ENCODE results near the gene POC5. TPM values are rescaled to one million over a fixed set of nuclear protein-coding genes. Genes with fewer than 3 reads are reported as not detected.

POC5 gene
- total and polyA plus RNA-seq, 2 of the 4 experiments (the other 2 are of a cell fraction) = 6.6 to 12.9 TPM

DNA sequence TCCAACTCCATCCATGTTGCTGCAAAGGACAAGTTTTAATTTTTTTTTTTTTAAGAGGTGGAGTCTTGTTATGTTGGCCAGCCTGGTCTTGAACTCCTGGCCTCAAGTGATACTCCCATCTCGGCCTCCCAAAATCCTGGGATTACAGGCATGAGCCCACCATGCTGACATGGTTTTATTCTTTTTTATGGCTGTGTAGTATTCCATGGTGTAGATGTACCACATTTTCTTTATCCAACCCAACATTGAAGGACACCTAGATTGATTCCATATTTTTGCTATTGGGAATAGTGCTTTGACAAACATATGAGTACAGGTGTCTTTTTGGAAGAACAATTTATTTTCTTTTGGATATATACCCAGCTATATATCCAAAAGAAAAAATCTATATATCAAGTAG, 6.1 kb upstream of the POC5 start:
- Histone ChIP-seq H2BK15ac (ENCODE audit: low read depth, low read length) (no peak overlapping the region), H3K27me3 (ENCODE audit: control insufficient read depth, insufficient read depth, low read length) (no peaks in the 10 kb centered on the region), H3K4me1 (ENCODE audit: control insufficient read depth, insufficient read depth, low read length) (no peaks in the 10 kb centered on the region), H4K8ac (ENCODE audit: low read depth in 2 of 2, low read length in 2 of 2) (no peak overlapping the region), H3K9me1 (ENCODE audit: insufficient read depth, low read length) (0 out of 2 replicates have a peak, but pooled peaks cover 4% of the 10 kb centered on the region), H3K14ac (replicated peaks; ENCODE audit: low read depth, low read length) (no peak overlapping the region), H2BK5ac (ENCODE audit: low read depth, low read length, poor library complexity, severe bottlenecking) (no peak overlapping the region), H2AK9ac (replicated peaks; ENCODE audit: low read depth, low read length, poor library complexity) (no peak overlapping the region), H3K4ac (ENCODE audit: low read depth, low read length) (no peak overlapping the region), H3K23ac (ENCODE audit: low read depth, low read length) (no peak overlapping the region), H3K18ac (ENCODE audit: low read depth, low read length) (no peak overlapping the region), H3K27ac (ENCODE audit: insufficient read depth, low read length) (no peak overlapping the region), H3K4me2 (ENCODE audit: low read depth, low read length) (no peak overlapping the region), H3K79me1 (ENCODE audit: low read depth in 1 of 2, low read length in 2 of 2) (no peaks in the 10 kb centered on the region), H4K5ac (ENCODE audit: low read depth, low read length) (no peak overlapping the region), H3K9ac (ENCODE audit: low read depth, low read length) (no peak overlapping the region), H3K56ac (ENCODE audit: extremely low read depth, insufficient read depth, low read length) (no peak overlapping the region), H2BK120ac (ENCODE audit: low read depth, low read length) (no peak overlapping the region), H3K9me3 (ENCODE audit: control insufficient read depth, insufficient read depth, low read length) (no peaks in the 10 kb centered on the region), H4K91ac (ENCODE audit: insufficient read depth, low read depth, low read length) (no peak overlapping the region), H2AK5ac (ENCODE audit: low read depth, low read length) (no peak overlapping the region), H3K36me3 (ENCODE audit: control insufficient read depth, insufficient read depth, low read length) (no peaks in the 10 kb centered on the region), H3K4me3 (ENCODE audit: insufficient read depth, low read depth, low read length) (no peak overlapping the region), H2BK20ac (ENCODE audit: low read depth, low read length) (no peak overlapping the region), H2AFZ (replicated peaks; ENCODE audit: low read length, poor library complexity) (no peak overlapping the region), H4K20me1 (ENCODE audit: insufficient read depth, low read length) (no peaks in the 10 kb centered on the region)
- no TSS peak for BruUV-seq (replicated peaks)
- CTCF ChIA-PET = interaction anchor here (0.6 to 0.7 kb wide), 2 partner anchors 352 to 353 kb away, joined by 5 to 8 read pairs; no protein-coding TSS in a partner anchor
- POLR2A ChIA-PET (ENCODE audit: unreplicated experiment) = no interaction called here
- no peak for TF ChIP-seq RAD21 (IDR thresholded peaks at IDR 0.05; ENCODE audit: low read length)
- no peak for TF ChIP-seq MXI1 (IDR thresholded peaks at IDR 0.05; ENCODE audit: borderline replicate concordance, low read depth, low read length)
- TF ChIP-seq, protein P1, sequence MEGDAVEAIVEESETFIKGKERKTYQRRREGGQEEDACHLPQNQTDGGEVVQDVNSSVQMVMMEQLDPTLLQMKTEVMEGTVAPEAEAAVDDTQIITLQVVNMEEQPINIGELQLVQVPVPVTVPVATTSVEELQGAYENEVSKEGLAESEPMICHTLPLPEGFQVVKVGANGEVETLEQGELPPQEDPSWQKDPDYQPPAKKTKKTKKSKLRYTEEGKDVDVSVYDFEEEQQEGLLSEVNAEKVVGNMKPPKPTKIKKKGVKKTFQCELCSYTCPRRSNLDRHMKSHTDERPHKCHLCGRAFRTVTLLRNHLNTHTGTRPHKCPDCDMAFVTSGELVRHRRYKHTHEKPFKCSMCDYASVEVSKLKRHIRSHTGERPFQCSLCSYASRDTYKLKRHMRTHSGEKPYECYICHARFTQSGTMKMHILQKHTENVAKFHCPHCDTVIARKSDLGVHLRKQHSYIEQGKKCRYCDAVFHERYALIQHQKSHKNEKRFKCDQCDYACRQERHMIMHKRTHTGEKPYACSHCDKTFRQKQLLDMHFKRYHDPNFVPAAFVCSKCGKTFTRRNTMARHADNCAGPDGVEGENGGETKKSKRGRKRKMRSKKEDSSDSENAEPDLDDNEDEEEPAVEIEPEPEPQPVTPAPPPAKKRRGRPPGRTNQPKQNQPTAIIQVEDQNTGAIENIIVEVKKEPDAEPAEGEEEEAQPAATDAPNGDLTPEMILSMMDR (conservative IDR thresholded peaks at IDR 0.05; ENCODE audit: low read depth, low read length) = no peak
- TF ChIP-seq, protein P2, sequence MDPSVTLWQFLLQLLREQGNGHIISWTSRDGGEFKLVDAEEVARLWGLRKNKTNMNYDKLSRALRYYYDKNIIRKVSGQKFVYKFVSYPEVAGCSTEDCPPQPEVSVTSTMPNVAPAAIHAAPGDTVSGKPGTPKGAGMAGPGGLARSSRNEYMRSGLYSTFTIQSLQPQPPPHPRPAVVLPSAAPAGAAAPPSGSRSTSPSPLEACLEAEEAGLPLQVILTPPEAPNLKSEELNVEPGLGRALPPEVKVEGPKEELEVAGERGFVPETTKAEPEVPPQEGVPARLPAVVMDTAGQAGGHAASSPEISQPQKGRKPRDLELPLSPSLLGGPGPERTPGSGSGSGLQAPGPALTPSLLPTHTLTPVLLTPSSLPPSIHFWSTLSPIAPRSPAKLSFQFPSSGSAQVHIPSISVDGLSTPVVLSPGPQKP (IDR thresholded peaks at IDR 0.05; ENCODE audit: borderline replicate concordance, low read depth, low read length) = no peak
- TF ChIP-seq POLR2A (IDR thresholded peaks at IDR 0.05; ENCODE audit: low read depth, low read length) = no peak
- TF ChIP-seq MAZ (IDR thresholded peaks at IDR 0.05; ENCODE audit: borderline replicate concordance, low read depth, low read length) = no peak
- no peak for TF ChIP-seq NFE2L2 (IDR thresholded peaks at IDR 0.05; ENCODE audit: low read depth, low read length)
- no peak for TF ChIP-seq CEBPB (IDR thresholded peaks at IDR 0.05; ENCODE audit: low read depth, low read length)
- no peak for TF ChIP-seq SMC3 (IDR thresholded peaks at IDR 0.05; ENCODE audit: low read depth, low read length)
- TF ChIP-seq, protein P3, sequence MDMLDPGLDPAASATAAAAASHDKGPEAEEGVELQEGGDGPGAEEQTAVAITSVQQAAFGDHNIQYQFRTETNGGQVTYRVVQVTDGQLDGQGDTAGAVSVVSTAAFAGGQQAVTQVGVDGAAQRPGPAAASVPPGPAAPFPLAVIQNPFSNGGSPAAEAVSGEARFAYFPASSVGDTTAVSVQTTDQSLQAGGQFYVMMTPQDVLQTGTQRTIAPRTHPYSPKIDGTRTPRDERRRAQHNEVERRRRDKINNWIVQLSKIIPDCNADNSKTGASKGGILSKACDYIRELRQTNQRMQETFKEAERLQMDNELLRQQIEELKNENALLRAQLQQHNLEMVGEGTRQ (IDR thresholded peaks at IDR 0.05; ENCODE audit: low read depth, low read length) = no peak
- TF ChIP-seq FOS (IDR thresholded peaks at IDR 0.05; ENCODE audit: low read depth, low read length) = no peak
- TF ChIP-seq RFX5 (IDR thresholded peaks at IDR 0.05; ENCODE audit: low read depth, low read length) = no peak
- TF ChIP-seq CHD1 (IDR thresholded peaks at IDR 0.05; ENCODE audit: low read depth, low read length) = no peak
- no peak for DNase-seq
- dilution Hi-C loops (cut with HindIII; ENCODE audit: low sequenced_read_pairs, unreplicated experiment) (no loop called here), intact Hi-C loops (cut with micrococcal nuclease) (no loop called here), in situ Hi-C loops (cut with MboI; ENCODE audit: low sequenced_read_pairs) (no loop called here)
- WGBS, 2 experiments (ENCODE audit: extremely low coverage in 2 of 2, insufficient read length in 1 of 2) = no CpG with 5 or more reads among the region's 1 CpG
- ATAC-seq (ENCODE audit: low read depth) = no peak

Measured in IMR-90 (cell line).